ENCODE measurements around the gene SLC41A3.
"Not testable (repeated sequence)": the region's sequence is repeated elsewhere in the genome, so short reads cannot be mapped to it uniquely, and the experiment has no call there.

Gene SLC41A3

DNA sequence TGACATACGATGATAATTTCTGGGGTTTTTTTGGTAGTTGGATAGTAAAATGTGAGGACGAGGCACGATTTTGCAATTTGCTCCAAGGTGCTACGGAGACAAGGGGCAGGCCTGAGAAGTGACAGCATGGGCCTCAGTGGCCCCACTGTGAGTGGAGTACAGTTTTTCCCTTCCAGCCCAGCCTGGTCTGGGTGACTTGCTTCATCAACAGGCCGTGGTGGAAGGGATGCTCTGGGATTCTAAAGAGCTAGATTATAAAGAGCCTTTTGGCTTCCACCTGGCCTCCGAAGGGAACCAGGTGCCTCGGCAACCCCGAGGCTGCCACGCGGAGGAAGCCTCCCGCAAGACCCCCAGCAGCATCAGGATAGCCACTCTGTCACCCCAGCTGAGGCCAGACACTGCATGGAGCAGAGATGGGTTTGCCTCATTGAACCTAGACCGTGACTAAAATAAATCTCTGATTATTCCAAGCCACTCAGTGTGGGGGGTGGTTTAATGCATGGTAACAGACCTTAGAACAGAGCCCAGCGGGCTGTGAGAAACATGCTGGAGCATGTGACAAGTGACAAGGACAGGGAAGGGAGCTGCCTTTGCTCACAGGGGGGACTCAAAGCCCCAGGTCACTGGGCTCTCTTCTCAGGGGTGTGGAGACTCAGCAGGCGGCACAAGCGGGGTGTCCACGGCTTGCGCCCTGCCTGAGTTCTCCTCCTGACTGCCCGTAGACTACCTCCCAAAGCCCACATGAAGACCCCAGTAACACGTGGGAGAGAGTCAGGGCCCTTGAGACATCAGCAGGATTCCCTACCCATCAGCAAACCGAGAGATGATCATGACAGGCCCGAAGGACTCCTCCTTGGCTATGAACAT lies 22.6 kb upstream of the SLC41A3 start:
- no peak for DNase-seq (ENCODE audit: low read depth in 3 of 3)

DNA sequence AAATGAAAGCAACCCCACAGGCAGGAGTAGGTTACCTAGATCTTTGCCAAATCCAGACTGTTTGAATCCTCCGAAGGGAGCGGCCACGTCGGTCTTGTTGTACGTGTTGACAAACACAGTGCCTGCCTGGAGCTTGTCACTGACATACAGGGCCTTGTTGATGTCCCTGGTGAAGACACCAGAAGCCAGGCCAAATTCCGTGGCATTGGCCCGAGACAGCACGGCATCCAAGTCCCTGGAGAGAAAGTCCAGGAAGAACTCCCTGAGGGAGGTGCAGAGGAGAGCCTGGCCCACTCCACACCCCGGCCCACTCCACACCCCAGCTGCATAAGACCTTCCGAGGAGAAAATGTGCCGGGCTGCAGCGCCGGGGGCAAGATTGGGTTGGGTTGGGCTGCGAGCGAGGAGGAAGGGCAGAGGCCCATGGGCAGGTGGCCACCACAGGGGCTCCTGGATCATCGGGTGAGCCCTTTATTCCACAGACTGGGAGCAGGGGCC lies 21.8 kb upstream of the SLC41A3 start:
- DNase-seq (ENCODE audit: low read depth in 3 of 3), result no peak

DNA sequence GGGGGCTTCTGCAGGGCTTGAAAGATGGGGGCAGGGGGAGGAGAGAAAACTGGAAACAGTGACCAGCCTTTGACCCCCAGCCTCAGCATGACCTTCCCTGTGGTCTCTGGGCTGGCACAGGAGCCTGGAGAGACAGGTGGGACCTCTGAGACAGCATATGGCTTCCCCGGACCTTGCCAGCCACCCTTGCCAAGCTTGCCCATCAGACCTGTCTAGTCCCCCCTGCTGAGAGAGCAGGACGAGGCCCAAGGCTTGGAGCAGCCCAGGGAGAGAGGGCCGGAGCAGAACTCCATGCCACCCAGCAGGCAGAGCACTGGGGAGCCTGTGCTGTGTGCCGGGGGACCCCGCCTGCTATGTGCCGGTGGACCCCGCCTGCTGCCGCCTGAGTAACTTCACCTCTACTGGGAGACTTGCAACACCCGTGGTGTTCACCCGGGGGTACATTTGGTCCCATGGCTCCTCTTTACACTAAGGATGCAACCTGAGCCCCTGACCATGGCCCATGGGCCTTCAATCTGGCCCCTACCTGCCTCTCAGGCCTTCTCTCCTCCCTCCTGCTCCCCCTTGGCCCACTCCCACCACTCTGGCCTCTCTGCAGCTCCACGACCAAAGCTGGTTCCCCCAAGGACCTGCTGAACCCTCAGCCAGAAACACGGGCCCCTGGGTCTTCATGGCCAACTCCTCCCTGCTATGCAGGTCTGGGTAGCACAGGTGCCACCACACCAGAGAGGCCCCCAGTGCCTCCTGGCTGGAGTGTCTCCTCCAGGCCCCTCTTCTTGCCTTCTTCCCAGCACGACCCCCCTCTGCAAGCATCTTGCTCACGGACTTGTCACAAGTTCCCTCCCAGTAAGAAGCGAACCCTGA lies 21.1 kb upstream of the SLC41A3 start:
- no peak for DNase-seq (ENCODE audit: low read depth in 3 of 3)

DNA sequence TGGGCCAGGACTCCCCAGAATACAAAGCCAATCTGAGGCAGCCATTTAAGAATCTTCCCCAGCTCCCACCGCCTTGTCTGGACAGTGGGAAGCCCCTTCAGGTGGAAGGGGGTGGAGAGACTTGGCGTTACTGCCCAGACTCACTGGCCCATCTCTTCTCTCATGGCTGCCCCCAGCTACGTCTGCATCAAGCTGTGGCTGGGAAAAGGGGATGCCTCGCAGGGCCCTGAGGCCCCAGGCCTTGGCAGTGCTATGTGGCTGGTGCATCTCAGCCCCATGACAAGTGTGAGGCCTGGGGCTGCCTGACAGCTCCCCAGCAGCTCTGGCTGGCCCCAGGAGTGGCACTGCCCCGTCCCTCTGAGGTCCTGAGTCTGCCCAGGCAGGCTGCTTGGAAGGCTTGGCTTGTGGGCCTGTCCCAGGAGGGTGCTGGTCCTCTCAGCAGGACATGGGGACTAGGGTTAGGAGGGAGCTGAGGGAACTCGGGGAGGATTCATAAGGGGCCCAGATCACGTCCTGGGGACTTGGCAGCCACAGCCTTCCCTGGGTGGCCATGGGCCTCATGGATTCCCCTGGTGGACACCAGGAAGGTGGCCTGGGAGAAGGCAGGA lies 20.2 kb upstream of the SLC41A3 start:
- no peak for DNase-seq (ENCODE audit: low read depth in 3 of 3)

DNA sequence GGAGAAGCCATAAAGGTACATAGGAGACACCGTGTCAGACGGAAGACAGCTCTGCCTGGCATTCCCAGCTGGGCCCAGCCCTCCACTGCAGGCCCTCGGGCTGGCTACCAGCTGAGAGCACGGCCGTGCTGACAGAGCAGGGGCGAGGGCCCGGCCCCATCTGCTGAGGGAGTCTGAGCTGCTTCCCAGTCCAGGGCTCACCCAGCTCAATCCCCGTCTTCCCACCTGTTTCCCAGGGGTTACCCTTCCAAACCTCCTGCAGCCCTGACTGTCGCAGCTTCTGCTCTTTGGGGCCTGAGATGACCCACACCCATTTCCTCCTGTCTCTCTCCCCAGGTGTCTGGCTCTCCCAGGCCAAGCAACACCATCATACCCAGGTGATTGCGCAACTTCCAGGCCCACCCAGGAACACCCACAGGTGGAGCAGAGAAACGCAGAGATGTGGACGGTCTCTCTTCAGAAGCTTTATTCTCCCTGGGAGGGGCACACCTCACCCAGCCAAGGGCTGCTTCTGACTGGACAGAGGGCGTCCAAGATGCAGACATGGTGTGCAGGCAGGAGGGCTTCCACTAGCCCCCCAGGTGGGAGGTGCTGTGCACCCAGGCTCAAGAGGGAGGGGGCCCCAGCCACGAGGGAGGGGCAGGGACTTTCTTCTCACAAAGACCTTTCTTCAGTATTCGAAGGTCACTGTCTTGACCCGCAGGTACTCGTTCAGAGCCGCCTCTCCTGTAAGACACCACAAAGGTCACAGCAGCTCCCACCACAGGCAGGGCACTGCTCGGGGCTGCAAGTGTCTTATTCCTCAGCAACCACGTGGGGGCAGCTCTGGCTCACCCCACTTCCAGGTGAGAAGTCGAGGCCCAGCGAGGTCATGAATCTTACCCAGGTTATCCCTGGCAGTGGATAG lies 19.4 kb upstream of the SLC41A3 start:
- DNase-seq (ENCODE audit: low read depth in 3 of 3), result no peak

DNA sequence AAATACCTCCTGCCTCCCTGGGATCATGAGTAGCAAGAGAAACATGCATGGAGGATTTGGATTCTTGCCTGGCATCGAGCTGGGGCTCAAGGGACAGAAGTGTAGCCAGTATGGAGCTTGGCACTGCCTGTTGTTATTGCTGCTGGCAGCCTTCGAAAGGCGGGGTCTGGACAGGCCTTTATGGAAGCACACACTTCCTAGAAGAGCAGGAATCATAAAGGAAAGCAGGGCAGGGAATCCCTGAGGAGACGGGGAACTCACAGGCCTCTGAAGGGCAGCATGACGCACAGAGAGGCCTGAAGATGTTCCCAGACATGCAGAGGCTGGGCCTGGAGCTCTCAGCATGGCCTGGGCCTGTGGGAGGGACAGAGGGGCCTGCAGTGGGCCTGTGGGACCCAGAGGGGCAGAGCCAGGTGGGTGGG lies 18.6 kb upstream of the SLC41A3 start:
- no peak for DNase-seq (ENCODE audit: low read depth in 3 of 3)

DNA sequence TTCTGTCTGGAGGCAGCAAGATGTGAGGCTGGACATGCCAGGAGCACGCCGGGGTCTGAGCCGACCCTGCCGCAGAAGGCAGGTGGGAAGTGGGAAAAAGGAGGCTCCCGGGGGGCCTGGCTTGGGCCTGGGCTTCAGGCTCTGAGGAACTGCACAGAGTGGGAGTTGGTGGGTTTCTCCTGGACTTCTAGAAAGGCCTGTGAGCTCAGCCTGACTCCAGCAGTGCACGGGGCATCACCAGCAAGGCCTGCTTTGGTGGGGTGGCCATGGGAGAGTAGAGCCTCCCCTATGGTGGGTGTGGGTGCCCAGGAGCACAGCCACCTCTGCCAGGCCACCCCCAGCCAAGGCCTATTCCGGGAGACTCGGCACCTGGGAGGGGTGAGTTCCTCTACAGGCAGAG lies 18.1 kb upstream of the SLC41A3 start:
- no peak for DNase-seq (ENCODE audit: low read depth in 3 of 3)

DNA sequence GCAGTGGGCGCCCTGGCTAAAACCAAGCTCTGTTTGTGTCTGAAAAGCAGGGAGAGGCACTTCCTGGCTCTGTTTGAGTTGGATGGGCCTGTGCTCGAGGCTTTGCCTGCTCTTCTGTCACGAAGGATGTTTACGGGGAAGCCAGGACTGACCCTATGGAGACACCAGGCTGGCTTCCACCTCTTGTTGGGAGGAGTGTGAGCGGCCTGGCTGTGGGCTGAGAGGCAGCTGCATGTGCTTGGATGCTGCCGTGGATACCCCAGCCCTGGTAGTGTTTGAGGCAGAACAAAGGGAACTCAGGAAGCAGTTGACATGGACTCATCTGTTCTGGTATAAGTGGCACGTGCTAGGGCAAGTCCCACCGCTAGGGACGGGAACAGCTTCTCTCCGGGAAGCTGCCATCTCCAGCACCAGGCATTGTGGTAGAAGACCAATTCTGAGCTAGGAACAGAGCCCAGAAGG lies 17.6 kb upstream of the SLC41A3 start:
- DNase-seq (ENCODE audit: low read depth in 3 of 3), result no peak

DNA sequence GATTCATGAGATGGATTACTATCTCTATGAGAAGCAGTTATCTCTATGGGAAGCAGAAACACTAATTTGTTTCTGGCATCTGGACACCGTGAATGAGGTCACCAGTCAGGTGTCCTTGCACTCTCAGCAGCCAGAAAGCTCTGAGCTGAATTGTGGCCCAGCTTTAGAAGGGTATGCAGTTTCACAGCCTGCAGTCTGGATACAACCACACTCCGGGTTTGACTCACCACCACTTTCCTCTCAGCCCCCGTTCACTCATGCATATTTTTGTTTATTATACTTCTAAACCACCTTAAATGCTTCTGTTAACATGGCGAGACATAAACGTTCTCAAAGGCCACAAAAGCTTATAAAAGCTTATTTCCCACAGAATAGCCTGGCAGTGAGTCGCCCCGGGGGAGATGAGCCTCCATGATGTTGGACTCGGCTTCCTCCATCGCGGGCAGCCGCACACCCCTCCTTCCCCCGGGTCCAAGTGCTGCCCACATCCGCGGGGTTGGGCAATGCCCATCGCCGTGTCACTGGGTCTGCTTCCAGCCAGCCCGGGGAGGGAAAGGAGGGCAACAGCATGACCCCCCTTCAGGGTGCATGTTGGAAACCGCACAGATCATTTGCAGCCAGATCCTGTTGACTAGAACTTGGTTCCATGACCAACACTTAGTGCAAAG lies 16.8 kb upstream of the SLC41A3 start:
- DNase-seq (ENCODE audit: low read depth in 3 of 3), result no peak

DNA sequence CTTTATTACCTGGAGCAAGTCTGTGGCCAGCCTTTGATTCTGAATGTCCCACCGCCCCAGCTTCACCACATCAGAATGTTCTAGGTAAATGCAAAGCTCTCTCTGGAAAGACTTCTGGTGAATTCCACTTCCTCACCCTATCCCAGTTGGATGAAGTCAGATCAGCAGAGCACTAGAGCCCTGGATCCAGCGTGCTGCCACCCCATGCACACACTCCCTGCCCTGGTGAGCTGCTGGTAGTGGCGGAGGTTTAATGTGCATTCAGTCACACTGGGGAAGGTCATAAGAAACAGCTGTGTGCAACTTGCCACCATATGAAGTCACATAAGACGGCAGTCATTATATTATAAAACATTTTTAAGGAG lies 16.3 kb upstream of the SLC41A3 start:
- no peak for DNase-seq (ENCODE audit: low read depth in 3 of 3)

DNA sequence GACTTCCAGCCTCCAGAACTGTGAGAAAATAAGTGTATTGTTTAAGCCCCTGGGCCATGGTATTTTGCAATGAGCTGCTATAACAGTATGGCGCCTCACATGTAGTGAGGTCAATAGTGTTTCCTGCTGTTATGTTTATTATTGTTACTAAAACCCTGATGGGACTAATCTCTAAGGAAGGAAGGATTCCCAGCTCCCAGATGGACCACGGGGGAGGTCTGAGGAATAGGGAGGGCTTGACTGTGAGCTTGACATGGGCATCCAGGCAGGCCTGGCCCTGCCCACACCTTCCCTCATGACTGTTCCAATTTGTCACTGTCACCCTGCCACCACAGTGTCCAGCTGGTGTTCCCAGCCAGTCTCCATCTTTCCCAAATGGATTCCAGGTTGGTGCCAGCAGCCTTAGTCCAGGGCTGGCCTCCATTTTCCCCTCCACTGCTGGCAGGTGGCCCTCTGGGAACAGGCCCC lies 14.5 kb upstream of the SLC41A3 start:
- DNase-seq (ENCODE audit: low read depth in 3 of 3), result no peak

DNA sequence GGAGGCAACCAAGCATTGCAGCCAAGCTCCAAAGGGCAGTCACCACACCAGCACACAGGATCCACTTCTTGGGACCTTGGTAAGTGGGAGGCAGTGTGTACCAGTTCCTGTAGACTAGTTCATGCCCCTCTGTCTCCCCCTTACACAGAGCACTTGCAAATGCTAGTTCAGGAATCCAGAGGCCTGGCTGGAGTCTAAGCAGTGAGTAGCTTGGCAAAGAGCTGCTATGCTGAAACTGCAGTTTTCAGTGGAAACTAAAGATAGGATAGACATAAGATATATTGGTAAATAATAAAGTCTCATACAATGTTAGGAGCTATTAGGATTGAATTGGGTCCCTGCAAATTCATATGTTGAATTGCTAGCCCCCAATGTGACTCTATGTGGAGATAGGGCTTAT lies 13.9 kb upstream of the SLC41A3 start:
- no peak for DNase-seq (ENCODE audit: low read depth in 3 of 3)

DNA sequence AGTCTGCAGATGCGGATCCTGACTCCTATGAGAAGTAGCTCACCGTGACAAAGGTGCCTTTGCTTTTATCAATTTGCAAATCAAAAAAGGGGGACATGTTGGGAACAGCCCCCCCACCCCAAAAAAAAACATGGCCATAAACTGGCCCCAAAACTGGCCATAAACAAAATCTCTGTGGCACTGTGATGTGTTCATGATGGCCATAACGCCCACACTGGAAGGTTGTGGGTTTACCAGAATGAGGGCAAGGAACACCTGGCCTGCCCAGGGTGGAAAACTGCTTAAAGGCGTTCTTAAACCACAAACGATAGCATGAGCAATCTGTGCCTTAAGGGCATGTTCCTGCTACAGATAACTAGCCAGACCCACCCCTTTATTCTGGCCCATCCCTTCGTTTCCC lies 12.3 kb upstream of the SLC41A3 start:
- not testable (repeated sequence) for DNase-seq (ENCODE audit: low read depth in 3 of 3)

DNA sequence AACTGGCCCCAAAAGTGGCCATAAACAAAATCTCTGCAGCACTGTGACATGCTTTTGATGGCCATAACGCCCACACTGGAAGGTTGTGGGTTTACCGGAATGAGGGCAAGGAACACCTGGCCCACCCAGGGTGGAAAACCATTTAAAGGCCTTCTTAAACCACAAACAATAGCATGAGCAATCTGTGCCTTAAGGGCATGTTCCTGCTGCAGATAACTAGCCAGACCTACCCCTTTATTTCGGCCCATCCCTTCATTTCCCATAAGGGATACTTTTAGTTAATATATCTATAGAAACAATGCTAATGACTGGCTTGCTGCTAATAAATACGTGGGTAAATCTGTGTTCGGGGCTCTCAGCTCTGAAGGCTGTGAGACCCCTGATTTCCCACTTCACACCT lies 8.2 kb upstream of the SLC41A3 start:
- DNase-seq (ENCODE audit: low read depth in 3 of 3), result not testable (repeated sequence)

DNA sequence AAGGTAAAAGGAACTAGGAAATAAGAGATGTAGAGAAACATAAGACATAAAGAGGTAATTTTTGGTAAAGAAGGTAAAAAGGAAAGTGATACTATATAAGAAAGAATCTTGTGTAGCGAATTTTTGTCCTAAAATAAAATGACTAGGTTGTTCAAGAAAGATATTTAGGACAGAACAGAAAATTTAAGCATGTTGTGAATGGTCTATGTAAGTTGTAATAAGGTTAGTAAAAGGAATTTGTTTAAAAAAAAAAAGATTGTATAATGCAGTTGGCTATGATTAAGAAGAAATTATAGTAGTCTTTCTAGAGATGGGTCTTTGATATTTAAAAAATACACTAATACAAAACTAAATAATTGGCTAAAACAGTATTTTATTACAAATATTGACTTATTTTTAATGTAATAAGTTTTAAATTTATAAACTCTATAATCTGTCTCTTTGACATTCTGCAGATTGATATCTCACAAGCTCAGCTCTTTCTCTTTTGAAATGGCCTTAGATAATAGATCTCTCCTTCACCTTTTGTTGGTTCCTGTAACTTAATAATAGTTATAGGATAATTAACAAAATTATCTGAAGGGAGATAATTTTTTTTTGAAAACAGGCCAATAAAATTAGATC lies 3.7 kb upstream of the SLC41A3 start:
- no peak for DNase-seq (ENCODE audit: low read depth in 3 of 3)

DNA sequence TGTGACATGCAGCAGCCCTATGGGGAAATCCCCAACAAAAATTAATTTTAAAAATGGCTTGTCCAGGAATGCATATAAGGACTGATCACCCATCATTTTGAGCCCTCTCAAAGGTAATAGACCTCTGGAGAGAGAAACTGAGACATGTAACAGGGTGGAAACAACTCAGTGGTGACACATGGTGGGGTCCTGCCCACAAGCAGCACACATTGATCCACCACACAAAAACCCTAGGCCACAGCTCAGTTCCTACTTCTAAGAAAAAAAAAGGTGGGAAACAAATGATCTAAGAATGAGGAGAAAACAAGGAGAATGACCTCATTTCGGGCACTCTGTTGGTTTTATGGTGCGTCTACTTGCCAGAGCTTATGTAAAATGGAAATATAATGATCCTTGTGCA lies 1.9 kb upstream of the SLC41A3 start:
- no peak for DNase-seq (ENCODE audit: low read depth in 3 of 3)

DNA sequence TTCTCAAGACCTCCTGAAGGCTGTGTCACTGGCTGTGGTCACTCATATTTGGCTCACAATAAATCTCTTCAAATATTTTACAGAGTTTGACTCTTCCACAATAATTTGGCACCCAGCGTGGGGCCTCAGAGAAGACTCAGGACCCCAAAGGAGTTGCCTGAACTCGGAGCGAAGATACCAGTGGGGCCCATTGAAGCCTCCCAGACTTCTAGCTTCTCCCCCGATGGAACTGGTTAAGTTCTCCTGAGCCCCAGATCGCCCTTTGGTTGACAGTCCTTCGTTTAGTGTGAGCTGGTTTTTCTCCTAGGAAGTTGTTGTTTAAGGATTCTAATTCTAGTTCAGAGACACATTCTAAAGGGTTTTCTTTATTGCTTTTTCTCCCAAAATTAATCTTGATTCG lies 1.4 kb upstream of the SLC41A3 start:
- no peak for DNase-seq (ENCODE audit: low read depth in 3 of 3)

DNA sequence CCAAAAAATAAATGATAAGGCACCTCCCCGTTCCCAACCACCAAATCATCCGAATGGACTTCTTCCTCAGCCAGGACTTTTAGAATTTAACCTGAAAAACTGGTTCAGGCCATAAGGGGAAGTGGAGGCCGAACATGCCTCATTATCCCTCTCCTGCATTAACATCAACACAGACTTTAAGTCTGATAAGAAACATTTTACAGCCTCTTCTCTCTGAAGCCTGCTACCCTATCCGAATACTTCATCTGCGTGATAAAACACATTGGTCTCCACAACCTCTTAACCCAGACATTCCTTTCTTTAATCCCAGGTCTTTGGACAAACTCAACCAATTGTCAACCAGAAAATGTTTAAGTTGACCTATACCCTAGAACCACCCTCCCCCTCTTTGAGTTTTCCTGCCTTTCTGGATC lies 850 bp upstream of the SLC41A3 start:
- DNase-seq (ENCODE audit: low read depth in 3 of 3), result no peak

DNA sequence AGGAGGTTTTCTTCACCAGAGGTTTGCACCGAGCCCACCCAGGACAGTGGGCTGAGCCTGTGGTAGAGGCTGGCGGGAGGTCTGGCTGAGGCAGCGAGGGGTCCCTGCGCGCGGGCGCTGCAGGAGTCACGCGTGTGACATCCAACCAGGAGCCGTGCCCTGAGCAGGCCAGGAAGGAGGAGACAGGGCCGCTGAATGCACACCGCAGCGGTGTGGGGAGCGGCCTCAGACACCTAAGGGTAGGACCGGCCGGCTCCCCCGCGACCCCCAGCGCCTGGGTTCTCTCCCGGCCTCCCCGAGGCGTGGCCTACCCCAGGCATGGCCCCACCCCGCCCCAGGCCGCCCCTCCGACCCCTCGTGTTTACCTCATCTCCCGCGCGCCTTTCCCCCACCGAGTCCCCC lies 412 bp downstream of the SLC41A3 start:
- peak; percentile 14 to 33 (median 14) for DNase-seq (ENCODE audit: low read depth in 3 of 3)

DNA sequence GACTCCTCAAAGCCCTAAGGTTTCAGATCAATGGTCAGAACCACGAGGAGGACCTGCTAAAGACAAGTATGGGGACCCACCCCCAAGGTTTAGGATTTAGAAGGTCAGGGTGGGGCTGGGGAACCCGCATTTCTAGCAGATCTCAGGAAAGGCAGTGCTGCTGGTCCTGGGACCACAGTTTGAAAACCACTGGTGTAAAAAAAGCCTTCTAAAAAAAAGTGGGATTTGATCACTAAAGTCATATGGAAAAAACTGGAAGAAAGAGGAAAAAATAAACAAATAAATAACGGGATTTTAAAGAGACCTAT lies 832 bp downstream of the SLC41A3 start:
- no peak for DNase-seq (ENCODE audit: low read depth in 3 of 3)
